SK-N-MC (cell line): Measurements from ENCODE around the gene OR5L1.

Experiments used
- DNase-seq: peaks from one replicate; pipeline ENCODE4 v3.0.0-alpha.2; 2011; ENCODE audit warnings: low read depth, low spot score
- H3K27ac ChIP-seq: fragments of 200-600 bp; sonication (generic); 2 replicates; pipeline ENCODE4 v1.5.1; 2016; ENCODE audit warnings: mixed run types
- H3K36me3 ChIP-seq: fragments of 200-600 bp; sonication (generic); 2 replicates; pipeline ENCODE4 v1.6.1; 2017; ENCODE audit warnings: antibody characterized with exemption, low read length, mixed read lengths; ENCODE audit not compliant: insufficient read depth
- H3K4me3 ChIP-seq: fragments of 200-600 bp; sonication (generic); 2 replicates; pipeline ENCODE4 v1.5.1; 2016
- H3K9ac ChIP-seq: fragments of 200-600 bp; sonication (generic); 2 replicates; pipeline ENCODE4 v1.8.0; 2017; ENCODE audit warnings: mixed run types, mixed read lengths; ENCODE audit not compliant: insufficient read length
- H3K9me3 ChIP-seq: fragments of 200-600 bp; sonication (generic); 2 replicates; pipeline ENCODE4 v1.6.1; 2017; ENCODE audit warnings: low read depth, mild to moderate bottlenecking, antibody characterized with exemption, low read length, moderate library complexity, mixed read lengths
- EZH2 ChIP-seq: fragments of 200-600 bp; sonication (generic); IDR thresholded peaks from one replicate; pipeline ENCODE4 v1.6.1; 2017; ENCODE audit warnings: antibody characterized with exemption
- FOXP2 ChIP-seq: optimal IDR thresholded peaks from 2 replicates; pipeline ENCODE3; 2011; ENCODE audit warnings: mild to moderate bottlenecking, moderate library complexity; ENCODE audit not compliant: insufficient read depth; ENCODE audit errors: extremely low read length, control extremely low read depth
- POLR2AphosphoS5 ChIP-seq: IDR thresholded peaks from 2 replicates; pipeline ENCODE4 v1.6.1; 2012; ENCODE audit warnings: mild to moderate bottlenecking, low read depth, low read length, borderline replicate concordance

Gene OR5L1

DNA sequence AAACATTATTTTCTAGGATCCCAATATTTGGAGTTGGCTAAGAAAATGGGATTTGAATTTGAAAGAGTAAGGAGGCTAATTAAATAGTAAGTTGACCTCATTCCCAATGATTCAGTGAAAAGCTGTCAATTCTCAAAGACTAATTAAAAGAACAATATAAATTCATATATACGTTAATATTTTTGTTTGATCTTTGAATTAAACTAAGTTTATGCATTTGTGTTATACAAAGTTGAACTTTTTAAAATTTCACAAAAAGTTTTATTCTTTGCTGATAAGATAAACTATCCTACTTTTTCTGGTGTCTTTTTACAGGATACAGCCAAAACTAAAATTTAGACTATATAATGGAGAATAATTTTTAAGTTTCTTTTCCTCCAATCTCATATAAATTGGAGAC lies at the start of gene OR5L1:
OR5L1 (plus strand) TSS at position 301 of the 400 bp plus-strand sequence. CDS start 100 bp downstream, outside the sequence.
- no peak within 1 kb of the TSS for H3K4me3 ChIP-seq
- no peaks in the 10 kb centered on the region for H3K36me3 ChIP-seq
- no peak within 1 kb of the TSS for H3K27ac ChIP-seq
- TF ChIP-seq POLR2AphosphoS5, result no peak
- TF ChIP-seq EZH2, result no peak
- TF ChIP-seq FOXP2, result no peak
- no peak within 1 kb of the TSS for H3K9ac ChIP-seq
- DNase-seq, result no peak
- H3K9me3 ChIP-seq, result no peaks in the 10 kb centered on the region

DNA sequence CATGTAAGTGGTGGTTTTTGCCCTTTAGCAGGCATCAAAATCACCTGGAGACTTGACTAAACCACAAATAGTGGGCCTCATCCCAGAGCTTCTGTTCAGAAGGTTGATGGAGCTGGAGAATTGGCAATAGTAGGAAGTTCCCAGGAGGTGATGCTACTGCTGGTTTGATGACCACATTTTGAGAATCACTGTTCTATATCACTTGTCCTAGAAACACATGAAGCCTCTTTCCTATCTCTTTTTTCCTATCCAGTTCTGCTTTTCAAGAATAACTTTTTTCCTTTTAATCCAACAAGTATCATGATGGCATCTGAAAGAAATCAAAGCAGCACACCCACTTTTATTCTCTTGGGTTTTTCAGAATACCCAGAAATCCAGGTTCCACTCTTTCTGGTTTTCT lies 38.0 kb upstream of the OR5L1 start, which contains the start of gene OR5D13:
OR5D13 (plus strand) TSS at position 301 of the 400 bp plus-strand sequence; CDS start at position 301, 0 bp downstream.
- Histone ChIP-seq H3K9me3 (no peaks in the 10 kb centered on the region), H3K9ac (no peak within 1 kb of the TSS), H3K4me3 (no peak within 1 kb of the TSS), H3K27ac (no peak within 1 kb of the TSS), H3K36me3 (no peaks in the 10 kb centered on the region)
- TF ChIP-seq EZH2 (no peak), FOXP2 (no peak)
- DNase-seq, result no peak

DNA sequence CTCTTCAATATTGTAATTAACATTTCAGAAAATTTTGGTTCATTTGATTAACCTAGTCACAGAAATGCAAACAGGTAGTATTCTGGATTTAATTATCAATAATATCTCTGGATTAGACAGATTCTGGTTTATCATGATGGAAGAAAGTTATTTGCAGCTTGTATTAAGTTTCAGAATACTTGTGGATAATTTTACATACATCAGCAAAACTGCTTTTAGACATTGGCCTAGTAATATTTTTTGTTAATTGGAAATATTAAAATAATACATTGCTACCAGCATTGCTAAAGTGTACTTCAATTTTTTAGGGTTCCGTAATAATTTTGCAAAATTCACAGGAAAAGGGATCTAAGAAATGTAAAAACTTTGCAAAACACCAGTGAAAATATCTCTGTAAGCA lies 19.6 kb upstream of the OR5L1 start:
- H3K4me3 ChIP-seq, result no peak overlapping the region
- no peaks in the 10 kb centered on the region for H3K9me3 ChIP-seq
- no peak overlapping the region for H3K9ac ChIP-seq
- no peak for DNase-seq
- H3K27ac ChIP-seq, result no peak overlapping the region
- H3K36me3 ChIP-seq, result no peaks in the 10 kb centered on the region
- no peak for TF ChIP-seq EZH2
- no peak for TF ChIP-seq FOXP2
- TF ChIP-seq POLR2AphosphoS5, result no peak

DNA sequence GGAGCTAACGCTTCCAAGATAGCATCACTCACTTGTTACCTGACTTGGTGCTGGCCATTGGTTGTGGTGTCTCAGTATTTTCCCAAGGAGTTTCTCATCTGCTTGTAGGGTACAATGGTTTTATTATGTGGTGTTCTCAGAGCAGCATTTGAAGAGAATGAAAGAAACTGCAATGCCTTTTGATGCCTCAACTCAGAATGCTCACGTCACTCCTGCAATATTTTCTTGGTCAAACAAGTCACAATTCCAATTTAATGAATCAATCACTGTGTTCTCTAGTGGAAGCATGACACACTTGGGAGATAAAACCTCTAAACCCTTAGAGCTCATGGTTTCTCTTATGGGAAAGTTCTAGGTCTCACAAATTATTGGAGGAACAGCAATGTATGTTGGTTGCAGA lies 17.8 kb upstream of the OR5L1 start:
- no peak for DNase-seq
- Histone ChIP-seq H3K9ac (no peak overlapping the region), H3K36me3 (no peaks in the 10 kb centered on the region), H3K9me3 (no peaks in the 10 kb centered on the region), H3K4me3 (no peak overlapping the region), H3K27ac (no peak overlapping the region)
- no peak for TF ChIP-seq EZH2

DNA sequence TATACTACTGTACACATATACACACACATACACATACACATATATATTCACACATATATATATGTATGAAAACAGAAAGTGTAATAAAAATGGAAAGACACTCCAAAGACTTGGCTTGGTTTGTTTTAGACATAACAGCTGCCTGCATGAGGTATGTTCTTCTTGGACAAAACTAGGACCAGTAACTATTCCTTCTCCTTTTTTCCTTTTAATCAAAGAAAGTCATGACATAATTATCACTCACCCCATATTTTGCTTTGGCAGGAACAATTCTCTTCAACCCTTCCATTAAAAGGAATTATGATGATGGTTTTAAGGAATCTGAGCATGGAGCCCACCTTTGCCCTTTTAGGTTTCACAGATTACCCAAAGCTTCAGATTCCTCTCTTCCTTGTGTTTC lies 15.9 kb upstream of the OR5L1 start, which contains the start of gene OR5D14:
OR5D14 (plus strand) TSS at position 301 of the 400 bp plus-strand sequence; CDS start at position 301, 0 bp downstream.
- Histone ChIP-seq H3K4me3 (no peak within 1 kb of the TSS), H3K9ac (no peak within 1 kb of the TSS), H3K9me3 (no peaks in the 10 kb centered on the region), H3K36me3 (no peaks in the 10 kb centered on the region), H3K27ac (no peak within 1 kb of the TSS)
- DNase-seq, result no peak
- TF ChIP-seq FOXP2 (no peak), POLR2AphosphoS5 (no peak), EZH2 (no peak)

DNA sequence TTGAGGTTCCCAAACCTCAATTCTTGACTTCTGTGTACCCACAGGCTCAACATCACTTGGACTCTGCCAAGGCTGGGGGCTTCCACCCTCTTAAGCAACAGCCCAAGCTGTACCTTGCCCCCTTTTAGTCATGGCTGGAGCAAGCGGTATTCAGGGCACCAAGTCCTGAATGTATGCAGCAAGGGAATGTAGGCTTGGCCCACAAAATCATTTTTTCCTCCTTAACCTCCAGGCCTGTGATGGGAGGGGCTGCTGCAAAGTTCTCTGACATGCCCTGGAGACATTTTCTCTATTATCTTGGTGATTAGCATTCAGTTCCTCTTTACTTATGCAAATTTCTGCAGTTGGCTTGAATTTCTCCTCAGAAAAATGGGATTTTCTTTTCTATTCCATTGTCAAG lies 4.9 kb upstream of the OR5L1 start:
- no peak for TF ChIP-seq POLR2AphosphoS5
- TF ChIP-seq EZH2, result no peak
- no peak for TF ChIP-seq FOXP2
- H3K9me3 ChIP-seq, result no peaks in the 10 kb centered on the region

DNA sequence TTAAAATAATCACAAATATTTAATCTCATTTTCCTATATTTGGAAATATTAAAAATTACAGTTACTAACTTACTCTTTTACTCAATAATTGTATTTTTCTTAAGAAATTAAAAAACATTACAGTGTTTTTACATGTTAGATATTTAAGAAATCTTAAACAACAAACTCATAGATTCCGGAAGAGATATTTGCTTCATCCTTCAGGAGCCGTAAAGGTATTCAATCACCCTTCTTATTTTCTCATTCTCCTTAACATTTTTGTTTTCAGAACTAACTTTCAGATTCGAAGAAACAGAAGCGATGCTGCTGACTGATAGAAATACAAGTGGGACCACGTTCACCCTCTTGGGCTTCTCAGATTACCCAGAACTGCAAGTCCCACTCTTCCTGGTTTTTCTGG lies 8.2 kb downstream of the OR5L1 start, which contains the start of gene OR5D18:
OR5D18 (plus strand) TSS at position 301 of the 400 bp plus-strand sequence; CDS start at position 301, 0 bp downstream.
- DNase-seq, result no peak
- H3K36me3 ChIP-seq, result no peaks in the 10 kb centered on the region
- no peak within 1 kb of the TSS for H3K9ac ChIP-seq
- no peaks in the 10 kb centered on the region for H3K9me3 ChIP-seq
- TF ChIP-seq EZH2 (no peak), POLR2AphosphoS5 (no peak), FOXP2 (no peak)
- no peak within 1 kb of the TSS for H3K27ac ChIP-seq
- no peak within 1 kb of the TSS for H3K4me3 ChIP-seq

More for the DNA sequence above, 4.9 kb upstream of the OR5L1 start:
- H3K27ac ChIP-seq, result no peak overlapping the region
- no peak for DNase-seq
- H3K4me3 ChIP-seq, result no peak overlapping the region
- H3K9ac ChIP-seq, result no peak overlapping the region
- no peaks in the 10 kb centered on the region for H3K36me3 ChIP-seq

DNA sequence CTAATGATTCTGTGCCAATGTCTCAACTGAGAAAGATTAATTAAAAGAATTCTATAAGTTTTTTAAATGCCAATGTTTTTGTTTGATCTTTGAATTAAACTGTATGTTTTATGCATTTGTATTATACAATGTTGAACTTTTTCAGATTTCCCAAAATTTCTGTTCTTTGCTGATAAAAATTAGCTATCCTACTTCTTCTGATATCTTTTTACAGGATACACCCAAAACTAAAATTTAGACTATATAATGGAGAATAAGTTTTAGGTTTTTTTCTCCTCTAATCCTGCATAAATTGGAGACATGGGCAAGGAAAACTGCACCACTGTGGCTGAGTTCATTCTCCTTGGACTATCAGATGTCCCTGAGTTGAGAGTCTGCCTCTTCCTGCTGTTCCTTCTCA lies 15.8 kb downstream of the OR5L1 start, which contains the start of gene OR5L2:
OR5L2 (plus strand) TSS at position 301 of the 400 bp plus-strand sequence; CDS start at position 301, 0 bp downstream.
- Histone ChIP-seq H3K36me3 (no peaks in the 10 kb centered on the region), H3K9me3 (no peaks in the 10 kb centered on the region), H3K9ac (no peak within 1 kb of the TSS), H3K4me3 (no peak within 1 kb of the TSS), H3K27ac (no peak within 1 kb of the TSS)
- no peak for DNase-seq
- TF ChIP-seq FOXP2 (no peak), POLR2AphosphoS5 (no peak), EZH2 (no peak)

DNA sequence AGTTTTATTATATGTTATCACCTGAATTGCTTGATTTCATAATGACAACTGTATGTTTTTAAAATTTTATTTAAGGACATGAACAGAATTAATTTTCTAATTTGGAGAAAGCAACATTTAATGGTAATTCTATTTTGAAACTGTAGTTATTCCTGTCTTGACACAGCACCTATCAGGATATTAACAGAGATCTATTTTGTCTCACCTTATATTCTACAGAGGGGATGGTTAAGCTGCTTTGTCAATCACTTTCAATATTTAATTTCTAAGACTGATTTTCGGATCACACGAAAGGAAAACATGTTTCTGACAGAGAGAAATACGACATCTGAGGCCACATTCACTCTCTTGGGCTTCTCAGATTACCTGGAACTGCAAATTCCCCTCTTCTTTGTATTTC lies 27.3 kb downstream of the OR5L1 start, which contains the start of gene OR5D16:
OR5D16 (plus strand) TSS at position 301 of the 400 bp plus-strand sequence; CDS start at position 301, 0 bp downstream.
- no peak for DNase-seq
- no peak within 1 kb of the TSS for H3K27ac ChIP-seq
- no peak for TF ChIP-seq POLR2AphosphoS5
- H3K36me3 ChIP-seq, result no peaks in the 10 kb centered on the region
- H3K4me3 ChIP-seq, result no peak within 1 kb of the TSS
- no peak within 1 kb of the TSS for H3K9ac ChIP-seq
- no peaks in the 10 kb centered on the region for H3K9me3 ChIP-seq
